Esophagus squamous epithelium (tissue), 4 donors: ENCODE results near the gene GNAI2.

ENCODE experiments used
- POLR2A ChIP-seq, 4 donors: fragments of 450-650 bp; IDR thresholded peaks; one replicate each; pipeline ENCODE4 v1.6.1; 2017; ENCODE audit warnings: antibody characterized with exemption in 4 of 4, mild to moderate bottlenecking in 4 of 4, moderate library complexity in 3 of 4
- TF ChIP-seq, protein P1 (sequence below), 6 experiments: fragments of 450-650 bp in 4 of 6; fragments of 200-600 bp in 2 of 6; sonication (generic) in 2 of 6; IDR thresholded peaks; one replicate each; pipeline ENCODE4 v1.5.1; 2016 to 2019; ENCODE audit warnings: antibody characterized with exemption in 6 of 6, mild to moderate bottlenecking in 4 of 6, moderate library complexity in 4 of 6

DNA sequence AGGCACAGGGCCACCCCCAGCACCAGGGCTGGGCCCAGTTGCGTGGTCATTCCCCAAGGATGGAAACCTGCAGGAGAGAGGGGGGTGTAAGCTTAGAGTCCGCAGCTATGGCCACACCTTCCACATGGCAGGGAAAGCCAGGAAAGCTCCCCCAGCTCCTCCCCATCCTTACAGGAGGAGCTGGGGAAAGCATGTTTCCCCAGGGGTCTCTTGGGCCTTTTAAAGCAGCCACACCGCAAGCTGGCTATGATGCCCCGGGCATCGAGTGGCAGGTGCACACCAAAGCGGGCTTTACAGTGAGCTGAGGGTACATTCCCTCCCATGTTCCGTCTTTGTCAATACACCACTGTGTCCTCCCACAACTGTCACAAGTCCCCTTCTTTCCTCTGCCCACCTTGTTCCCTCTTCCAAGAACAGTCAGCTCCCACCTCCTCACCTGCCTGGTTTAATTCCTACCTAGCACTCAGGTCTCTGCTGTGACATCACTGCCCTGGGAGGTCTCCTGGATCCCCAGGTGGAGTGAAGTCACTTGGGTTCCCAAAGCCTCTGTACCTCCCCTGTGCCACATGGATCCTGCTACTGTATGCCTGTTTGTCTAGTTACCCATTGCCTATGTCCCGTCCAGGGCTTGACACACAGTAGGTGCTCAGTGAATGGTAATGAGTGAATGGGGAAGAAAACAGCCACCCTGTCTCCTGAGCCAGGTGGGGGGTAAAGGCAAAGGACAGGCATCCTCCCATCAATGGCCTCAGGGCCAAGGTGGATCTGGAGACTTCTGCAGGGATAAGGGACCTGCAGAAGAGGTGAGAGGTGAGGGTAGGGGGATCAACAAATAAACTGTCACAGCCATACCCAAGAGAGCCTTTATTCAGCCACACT is 59.8 kb downstream of the GNAI2 start:
- TF ChIP-seq, protein P1, sequence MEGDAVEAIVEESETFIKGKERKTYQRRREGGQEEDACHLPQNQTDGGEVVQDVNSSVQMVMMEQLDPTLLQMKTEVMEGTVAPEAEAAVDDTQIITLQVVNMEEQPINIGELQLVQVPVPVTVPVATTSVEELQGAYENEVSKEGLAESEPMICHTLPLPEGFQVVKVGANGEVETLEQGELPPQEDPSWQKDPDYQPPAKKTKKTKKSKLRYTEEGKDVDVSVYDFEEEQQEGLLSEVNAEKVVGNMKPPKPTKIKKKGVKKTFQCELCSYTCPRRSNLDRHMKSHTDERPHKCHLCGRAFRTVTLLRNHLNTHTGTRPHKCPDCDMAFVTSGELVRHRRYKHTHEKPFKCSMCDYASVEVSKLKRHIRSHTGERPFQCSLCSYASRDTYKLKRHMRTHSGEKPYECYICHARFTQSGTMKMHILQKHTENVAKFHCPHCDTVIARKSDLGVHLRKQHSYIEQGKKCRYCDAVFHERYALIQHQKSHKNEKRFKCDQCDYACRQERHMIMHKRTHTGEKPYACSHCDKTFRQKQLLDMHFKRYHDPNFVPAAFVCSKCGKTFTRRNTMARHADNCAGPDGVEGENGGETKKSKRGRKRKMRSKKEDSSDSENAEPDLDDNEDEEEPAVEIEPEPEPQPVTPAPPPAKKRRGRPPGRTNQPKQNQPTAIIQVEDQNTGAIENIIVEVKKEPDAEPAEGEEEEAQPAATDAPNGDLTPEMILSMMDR (IDR thresholded peaks at IDR 0.05): no peak
- no peak for TF ChIP-seq POLR2A (IDR thresholded peaks at IDR 0.05)
